Stimulated activated CD4-positive, alpha-beta T cell treated with anti-CD3 and anti-CD28 coated beads, Interleukin-2, amount 100 ng/mL, for 24 hours (primary cell): ENCODE measurements around the gene RDH8.
"Not testable (repeated sequence)": the region's sequence is repeated elsewhere in the genome, so short reads cannot be mapped to it uniquely, and the experiment has no call there.

Source experiments
- DNase-seq, 2 donors: peaks; one replicate each; pipeline ENCODE4 v3.0.0-alpha.2; 2020

Gene RDH8

GRCh38 chr19:10006335-10006708 is 7.0 kb upstream of the RDH8 start:
- peak in 1 of 2 donors; percentile 13 for DNase-seq

DNA sequence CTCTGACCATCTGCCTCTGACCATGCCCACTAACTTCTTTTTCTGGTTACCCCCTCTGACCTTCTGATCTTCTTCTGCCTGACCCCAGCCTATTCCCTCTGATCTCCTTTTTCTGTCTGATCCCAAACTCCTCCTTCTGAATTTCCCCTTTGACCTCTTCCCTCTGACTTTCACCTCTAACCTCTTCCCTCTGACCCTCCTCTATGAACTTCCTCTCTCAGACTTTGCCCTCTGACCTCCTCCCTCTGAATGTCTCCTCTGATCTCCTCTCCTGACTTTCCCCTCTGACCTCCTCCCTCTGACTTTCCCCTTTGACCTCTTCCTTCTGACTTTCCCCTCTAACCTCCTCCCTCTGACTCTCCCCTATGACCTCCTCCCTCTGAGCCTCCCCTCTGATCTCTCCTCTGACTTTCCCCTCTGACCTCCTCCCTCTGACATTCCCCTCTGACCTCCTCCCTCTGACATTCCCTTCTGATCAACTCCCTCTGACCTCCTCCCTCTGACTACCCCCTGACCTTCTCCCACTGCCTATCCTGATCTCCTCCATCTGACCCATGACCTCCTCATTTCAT is 6.4 kb upstream of the RDH8 start:
- no peak for DNase-seq

- DNase-seq = no peak
Observed at GRCh38 chr19:10007371-10008183, 5.7 kb upstream of the RDH8 start.

DNA sequence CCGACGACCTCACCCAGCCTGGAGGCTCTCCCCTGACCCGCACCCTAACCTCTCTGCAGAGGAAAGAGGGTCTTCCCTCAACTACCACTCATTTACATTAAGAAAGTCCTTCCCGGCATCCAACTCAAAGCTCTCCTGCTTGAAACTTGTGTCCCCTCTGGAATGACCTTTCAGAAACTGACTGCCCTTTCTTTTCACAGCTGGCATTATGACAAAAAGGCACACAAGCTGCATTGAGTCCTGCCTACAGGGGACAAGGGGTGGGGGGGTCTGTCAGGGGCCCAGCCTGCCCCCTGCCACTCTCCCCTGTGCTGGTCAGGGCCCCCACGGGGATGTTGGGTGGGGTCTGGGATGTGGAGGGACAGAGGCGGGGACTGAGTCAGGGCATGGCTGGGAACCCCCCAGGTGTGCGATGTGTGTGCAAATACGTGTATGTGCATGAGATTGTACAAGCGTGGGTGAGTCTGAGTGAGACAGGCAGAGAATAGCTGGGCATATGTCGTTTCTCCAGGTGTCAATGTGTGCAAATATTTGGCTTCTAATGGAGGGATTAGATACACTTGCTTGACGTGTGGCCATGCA is 5.0 kb upstream of the RDH8 start:
- no peak for DNase-seq

DNA sequence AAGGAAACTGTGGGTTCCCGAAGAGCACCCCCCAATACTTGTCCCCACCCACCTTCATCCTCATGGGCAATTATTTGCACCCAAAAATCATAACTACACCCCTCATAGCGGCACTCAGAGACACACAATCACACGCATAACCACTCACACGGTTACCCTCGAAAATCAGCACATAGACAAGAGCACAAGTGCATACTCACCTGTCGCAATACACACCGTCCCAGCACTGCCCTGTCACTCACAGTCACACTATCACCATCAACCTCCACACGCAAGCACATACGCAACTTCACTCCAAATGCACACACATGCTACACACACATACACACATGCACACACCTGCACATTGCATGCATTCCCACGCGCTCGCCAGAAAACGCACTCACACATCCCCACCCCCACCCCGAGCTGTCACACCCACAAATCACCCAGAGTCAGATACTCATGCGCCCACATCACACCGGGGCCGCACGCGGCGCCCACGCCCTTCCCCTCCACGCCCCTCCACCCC is 3.5 kb upstream of the RDH8 start:
- DNase-seq = no peak

DNA sequence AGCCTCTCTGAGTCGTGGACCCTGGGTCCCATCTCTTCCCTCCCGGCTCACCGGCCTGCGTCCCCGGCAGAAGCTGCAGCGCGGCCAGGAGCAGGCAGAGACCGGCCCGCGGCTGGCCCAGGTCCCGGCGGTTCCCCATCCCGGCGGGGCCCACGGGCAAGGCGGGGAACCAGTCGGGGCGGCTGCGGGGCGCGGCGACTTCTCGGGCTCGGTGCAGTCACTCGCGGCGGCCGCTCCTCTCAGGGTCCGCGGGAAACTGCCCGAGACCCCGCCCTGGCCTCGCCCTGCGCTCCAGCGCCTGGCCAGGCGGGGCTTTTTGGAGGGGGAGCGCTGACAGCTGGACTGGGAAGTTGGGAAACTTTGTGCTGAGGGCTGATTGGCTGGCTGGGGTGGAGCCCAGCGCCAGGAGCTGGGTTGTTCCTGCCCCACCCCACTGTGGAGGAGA is 3.0 kb upstream of the RDH8 start, which contains the start of gene COL5A3:
Gene COL5A3, minus strand, starts transcription at position 258 of the 445 bp plus-strand sequence. Its CDS starts 119 bp downstream, at position 139.
- DNase-seq = no peak

- DNase-seq = no peak
Observed at GRCh38 chr19:10010939-10011338, 2.3 kb upstream of the RDH8 start.

GRCh38 chr19:10011974-10012373 is 1.3 kb upstream of the RDH8 start:
- DNase-seq = no peak

DNA sequence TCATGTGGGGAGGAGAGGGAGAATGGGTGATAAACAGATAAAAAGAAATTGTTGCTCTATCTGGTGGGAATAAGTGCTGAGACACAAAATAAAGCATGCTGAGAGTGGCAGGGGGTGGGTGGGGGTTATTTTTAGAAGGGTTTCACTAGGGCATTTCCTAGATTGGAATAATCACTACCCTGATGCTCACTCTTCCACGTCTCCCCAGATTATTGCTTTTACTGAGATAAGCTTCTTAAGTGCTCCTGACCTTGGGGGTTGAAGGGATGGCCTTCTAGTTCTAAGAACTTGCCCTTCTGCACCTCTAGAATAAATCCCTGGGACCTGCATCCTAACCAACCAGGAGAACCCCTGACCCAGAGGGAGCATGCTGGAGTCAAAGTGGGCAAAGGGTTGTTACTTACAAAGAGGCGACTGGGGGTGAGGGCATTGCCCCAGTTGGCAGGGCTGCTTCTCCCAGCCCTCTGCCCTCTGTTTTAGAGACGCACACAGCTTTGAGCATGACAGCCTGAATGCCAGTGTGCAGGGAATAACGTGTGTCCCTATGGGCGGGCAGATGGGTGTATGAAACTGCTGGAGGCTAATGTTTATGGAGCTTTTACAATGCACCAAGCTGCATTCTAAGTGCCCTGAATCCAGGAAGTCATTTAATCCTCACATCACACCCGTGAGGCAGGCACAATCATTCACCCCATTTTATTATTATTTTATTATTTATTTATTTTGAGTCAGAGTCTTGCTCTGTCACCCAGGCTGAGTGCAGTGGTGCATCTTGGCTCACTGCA is 743 bp downstream of the RDH8 start:
- no peak for DNase-seq

DNA sequence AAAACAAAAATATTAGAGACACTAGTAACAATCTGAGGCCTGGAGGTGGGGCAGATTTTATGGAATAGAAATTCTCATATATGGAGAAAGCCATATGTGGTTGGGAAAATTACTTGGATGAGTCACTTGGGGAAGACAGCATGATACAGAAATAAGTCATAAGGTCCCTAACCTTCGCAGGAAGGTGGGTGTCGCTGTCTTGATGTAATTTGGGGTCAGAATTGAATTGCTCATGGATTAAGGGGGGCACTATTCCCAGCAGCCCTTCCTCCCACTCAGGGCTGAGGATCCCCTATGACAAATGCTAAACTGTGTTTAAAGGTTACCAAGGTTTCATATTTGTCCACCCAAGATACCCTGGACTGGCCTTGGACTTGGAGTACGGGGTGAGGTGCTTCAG is 5.0 kb downstream of the RDH8 start:
- DNase-seq = no peak

DNA sequence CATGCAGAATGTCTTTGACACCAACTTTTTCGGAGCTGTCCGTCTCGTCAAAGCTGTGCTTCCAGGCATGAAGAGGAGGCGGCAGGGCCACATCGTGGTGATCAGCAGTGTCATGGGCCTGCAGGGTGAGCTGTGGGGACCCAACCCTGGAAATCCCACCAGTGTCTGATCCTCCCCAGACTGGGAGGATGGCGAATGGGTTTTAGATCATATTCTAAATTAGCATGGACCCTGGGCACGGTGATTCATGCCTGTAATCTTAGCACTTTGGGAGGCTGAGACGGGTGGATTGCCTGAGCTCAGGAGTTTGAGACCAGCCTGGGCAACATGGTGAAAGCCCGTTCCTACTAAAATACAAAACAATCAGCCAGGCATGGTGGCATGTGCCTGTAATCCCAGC is 5.5 kb downstream of the RDH8 start:
- no peak for DNase-seq

- no peak for DNase-seq
Observed at GRCh38 chr19:10019246-10019645, 6.0 kb downstream of the RDH8 start.

- no peak for DNase-seq
Observed at GRCh38 chr19:10020851-10021250, 7.6 kb downstream of the RDH8 start.

DNA sequence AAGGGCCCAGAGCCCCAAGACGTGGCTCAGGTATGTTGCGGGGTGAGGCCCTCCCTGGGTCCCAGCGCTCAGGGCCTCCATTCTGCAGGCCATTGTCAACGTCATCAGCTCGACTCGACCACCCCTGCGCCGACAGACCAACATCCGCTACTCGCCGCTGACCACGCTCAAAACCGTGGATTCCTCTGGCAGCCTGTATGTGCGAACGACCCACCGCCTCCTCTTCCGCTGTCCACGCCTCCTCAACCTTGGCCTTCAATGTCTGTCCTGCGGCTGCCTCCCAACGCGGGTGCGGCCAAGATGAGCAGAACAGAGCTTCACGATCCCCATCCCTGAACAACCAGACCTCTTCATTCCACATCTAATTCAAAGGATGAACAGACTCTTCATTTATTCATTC is 8.2 kb downstream of the RDH8 start:
- DNase-seq = no peak

DNA sequence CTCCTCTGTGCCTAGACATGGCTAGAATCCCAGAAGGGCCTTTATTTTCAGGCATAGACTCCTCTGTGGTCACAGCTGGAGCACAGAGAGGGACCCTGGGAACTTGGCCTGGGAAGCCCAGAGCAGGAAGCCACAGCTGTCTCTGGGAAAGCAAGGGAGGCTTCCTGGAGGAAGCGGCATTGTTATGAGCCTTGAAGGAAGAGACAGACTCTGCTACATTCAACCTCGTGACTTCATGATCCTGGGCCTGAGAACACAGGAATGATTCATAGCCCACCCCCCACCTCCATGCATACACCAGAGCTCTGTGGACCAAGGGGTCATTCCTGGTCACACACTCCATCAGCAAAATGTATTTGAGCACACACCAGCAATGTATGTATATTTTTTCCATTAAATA is 8.6 kb downstream of the RDH8 start:
- no peak for DNase-seq

GRCh38 chr19:10023096-10023495 is 9.8 kb downstream of the RDH8 start:
- DNase-seq = not testable (repeated sequence)

GRCh38 chr19:10026744-10027143 is 13.5 kb downstream of the RDH8 start:
- DNase-seq = no peak

DNA sequence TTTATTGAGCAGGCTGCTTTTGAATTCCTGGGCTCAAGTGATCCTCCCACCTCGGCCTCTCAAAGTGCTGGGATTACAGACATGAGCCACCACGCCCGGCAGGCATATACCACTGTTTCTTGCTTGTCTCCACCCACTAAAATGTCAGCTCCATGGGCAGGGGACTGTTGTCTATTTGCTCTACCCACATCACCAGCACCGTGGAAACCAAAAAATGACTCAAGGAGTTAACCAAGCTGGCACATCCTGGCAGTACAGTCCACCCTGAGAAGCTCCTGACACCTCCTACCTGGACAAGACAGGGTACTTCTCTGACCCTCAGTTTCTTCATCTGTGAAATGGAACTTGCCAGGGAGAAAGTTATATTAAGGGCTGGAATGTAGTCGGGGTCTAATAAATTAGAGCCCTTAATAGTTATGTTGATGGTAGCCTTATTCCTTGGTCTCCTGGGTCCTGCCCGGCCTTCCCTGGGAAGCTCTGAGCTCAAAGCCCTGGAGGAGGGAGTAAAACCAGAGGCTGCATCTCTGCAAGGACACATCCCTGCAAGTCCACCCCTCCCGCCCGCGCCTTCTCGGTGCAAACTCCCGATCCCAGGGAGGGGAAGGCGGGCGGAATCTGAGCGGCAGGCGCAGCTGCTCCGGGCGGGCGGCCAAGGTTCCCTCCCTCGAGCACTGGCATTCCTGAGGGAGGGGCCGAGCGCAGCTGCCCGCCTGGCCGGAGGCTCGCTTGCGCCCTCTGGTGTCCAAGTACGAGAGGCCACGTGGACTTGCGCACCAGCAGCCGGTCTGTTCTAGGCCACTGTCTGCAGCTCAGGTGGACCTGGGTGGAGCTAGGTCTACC is 14.1 kb downstream of the RDH8 start:
- peak; percentile 86 to 90 for DNase-seq

DNA sequence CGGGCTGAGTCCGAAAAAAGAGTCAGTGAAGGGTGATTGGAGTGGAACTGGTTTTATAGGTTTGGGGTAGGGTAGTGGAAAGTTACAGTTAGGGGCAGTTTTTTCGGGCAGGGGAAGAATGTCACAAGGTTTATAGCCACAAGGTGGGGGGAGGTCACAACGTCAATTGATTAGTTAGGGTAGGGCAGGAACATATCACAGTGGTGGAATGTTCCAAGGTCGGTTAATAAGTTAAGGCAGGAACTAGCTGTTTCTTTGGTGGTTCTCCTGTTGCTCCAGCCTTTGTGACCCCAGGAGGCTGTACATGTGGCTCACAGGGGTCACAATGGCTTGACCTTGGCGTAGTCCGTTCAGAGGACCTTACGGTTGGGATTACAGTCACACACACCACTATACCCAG is 20.3 kb downstream of the RDH8 start:
- no peak for DNase-seq

DNA sequence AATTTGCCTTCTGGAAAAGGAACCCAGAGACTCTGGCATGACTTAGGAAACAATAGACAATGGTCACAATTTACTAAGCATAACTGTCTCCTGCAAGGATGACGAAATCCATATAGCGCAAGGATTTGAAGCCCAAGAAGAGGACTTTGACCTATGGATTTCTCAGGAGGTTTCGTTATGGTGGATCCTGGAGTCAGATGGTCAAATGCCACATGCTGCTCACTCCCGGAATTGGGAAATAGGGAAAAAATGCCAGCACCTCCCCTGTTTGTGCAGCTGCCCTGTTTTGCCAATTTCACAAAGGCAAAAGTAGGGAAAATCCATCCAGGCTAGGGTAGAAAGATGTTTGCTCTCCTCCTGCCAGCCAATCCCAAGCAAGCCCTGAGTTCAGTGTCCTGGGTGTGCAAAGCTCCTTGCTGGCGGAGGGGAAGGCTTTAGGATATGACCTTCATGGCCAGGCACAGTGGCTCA is 23.4 kb downstream of the RDH8 start:
- DNase-seq = no peak

- no peak for DNase-seq
Observed at GRCh38 chr19:10037367-10037766, 24.1 kb downstream of the RDH8 start.

GRCh38 chr19:10037809-10038208 is 24.5 kb downstream of the RDH8 start:
- no peak for DNase-seq
